ENCODE measurements around the gene ZFAND2B.

DNA sequence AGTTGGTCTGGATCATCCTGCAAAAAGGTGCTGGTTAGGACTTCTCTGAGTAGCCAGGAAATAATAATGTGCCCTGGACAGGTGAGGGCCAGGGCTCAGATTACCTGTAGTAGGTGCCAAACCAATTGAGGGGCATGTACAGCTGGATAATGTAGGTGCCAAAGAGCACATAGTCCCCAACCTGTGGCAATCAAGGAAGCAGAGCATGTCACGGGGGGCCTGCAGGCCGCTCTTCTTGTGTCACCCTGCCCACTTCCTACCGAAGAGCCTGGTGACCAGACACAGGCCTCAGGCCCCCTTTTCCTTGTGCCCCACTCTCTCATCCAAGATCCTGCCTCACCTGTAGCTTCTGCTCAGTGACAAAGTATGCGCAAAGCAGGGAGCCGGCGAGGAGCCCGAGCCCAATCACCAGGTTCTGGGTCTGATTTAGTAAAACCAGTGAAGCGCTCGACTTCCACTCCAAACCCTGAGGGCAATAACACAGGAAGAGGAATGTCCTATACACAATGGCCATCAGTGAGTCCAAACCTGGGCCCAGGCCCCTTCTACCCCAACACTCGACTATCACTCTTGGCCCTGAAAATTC, 7.0 kb downstream of the ZFAND2B start:
- TF ChIP-seq, protein P1, sequence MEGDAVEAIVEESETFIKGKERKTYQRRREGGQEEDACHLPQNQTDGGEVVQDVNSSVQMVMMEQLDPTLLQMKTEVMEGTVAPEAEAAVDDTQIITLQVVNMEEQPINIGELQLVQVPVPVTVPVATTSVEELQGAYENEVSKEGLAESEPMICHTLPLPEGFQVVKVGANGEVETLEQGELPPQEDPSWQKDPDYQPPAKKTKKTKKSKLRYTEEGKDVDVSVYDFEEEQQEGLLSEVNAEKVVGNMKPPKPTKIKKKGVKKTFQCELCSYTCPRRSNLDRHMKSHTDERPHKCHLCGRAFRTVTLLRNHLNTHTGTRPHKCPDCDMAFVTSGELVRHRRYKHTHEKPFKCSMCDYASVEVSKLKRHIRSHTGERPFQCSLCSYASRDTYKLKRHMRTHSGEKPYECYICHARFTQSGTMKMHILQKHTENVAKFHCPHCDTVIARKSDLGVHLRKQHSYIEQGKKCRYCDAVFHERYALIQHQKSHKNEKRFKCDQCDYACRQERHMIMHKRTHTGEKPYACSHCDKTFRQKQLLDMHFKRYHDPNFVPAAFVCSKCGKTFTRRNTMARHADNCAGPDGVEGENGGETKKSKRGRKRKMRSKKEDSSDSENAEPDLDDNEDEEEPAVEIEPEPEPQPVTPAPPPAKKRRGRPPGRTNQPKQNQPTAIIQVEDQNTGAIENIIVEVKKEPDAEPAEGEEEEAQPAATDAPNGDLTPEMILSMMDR (IDR thresholded peaks at IDR 0.05): no peak
- TF ChIP-seq POLR2A (IDR thresholded peaks at IDR 0.05): no peak
